Memory B cell (primary cell): ENCODE results near the gene ODAD4.

Experiments used
- ATAC-seq: fragments of 150-1000 bp; cut with Tn5 transposase; 2 replicates; pipeline ENCODE4 v1.10.0; 2021; ENCODE audit warnings: low read depth, mild to moderate bottlenecking, moderate library complexity
- DNase-seq, 2 donors: peaks; one replicate each; pipeline ENCODE4 v3.0.0; 2022; ENCODE audit warnings: low spot score in 2 of 2
- H3K27ac Mint-ChIP-seq: one replicate; pipeline ENCODE4 v1.8.0; 2022; ENCODE audit warnings: mild to moderate bottlenecking, moderate library complexity, mixed read lengths
- H3K27me3 Mint-ChIP-seq: one replicate; pipeline ENCODE4 v1.8.0; 2022; ENCODE audit warnings: mixed read lengths
- H3K36me3 Mint-ChIP-seq: one replicate; pipeline ENCODE4 v1.8.0; 2022; ENCODE audit warnings: mild to moderate bottlenecking, mixed read lengths
- H3K4me1 Mint-ChIP-seq: one replicate; pipeline ENCODE4 v1.8.0; 2022; ENCODE audit warnings: mixed read lengths
- H3K4me3 Mint-ChIP-seq: one replicate; pipeline ENCODE4 v1.8.0; 2022; ENCODE audit warnings: mild to moderate bottlenecking, moderate library complexity, mixed read lengths
- H3K9me3 Mint-ChIP-seq: one replicate; pipeline ENCODE4 v1.8.0; 2022; ENCODE audit warnings: mixed read lengths

Gene ODAD4

GRCh38 chr17:41965694-41966462, 35.5 kb downstream of the ODAD4 start:
- Mint-ChIP-seq H3K27me3 (no peaks in the 10 kb centered on the region), H3K27ac (peak overlapping the region; percentile 88), H3K4me1 (peaks cover 20% of the 10 kb centered on the region), H3K4me3 (peak overlapping the region; percentile 87), H3K9me3 (no peaks in the 10 kb centered on the region), H3K36me3 (peaks cover 2% of the 10 kb centered on the region)
- DNase-seq (peak in 1 of 2 donors; percentile 30), ATAC-seq (peak; percentile 25)

GRCh38 chr17:41966463-41967140, 36.2 kb downstream of the ODAD4 start, which contains the start of gene CNP:
Gene CNP (plus strand): TSS chr17:41966795. CDS start chr17:41966885, 90 bp downstream.
- DNase-seq (peak; percentile 87 to 88), ATAC-seq (peak; percentile 89)
- H3K27me3 Mint-ChIP-seq: no peaks in the 10 kb centered on the region
- no peaks in the 10 kb centered on the region for H3K9me3 Mint-ChIP-seq
- peak within 1 kb of the TSS; percentile 87 for H3K4me3 Mint-ChIP-seq
- peaks cover 2% of the 10 kb centered on the region for H3K36me3 Mint-ChIP-seq
- H3K4me1 Mint-ChIP-seq: peaks cover 23% of the 10 kb centered on the region
- H3K27ac Mint-ChIP-seq: peak within 1 kb of the TSS; percentile 88

- no peak for ATAC-seq
- H3K27me3 Mint-ChIP-seq: no peaks in the 10 kb centered on the region
- no peaks in the 10 kb centered on the region for H3K9me3 Mint-ChIP-seq
- peak overlapping the region; percentile 88 for H3K27ac Mint-ChIP-seq
- H3K36me3 Mint-ChIP-seq: peaks cover 2% of the 10 kb centered on the region
- H3K4me3 Mint-ChIP-seq: peak overlapping the region; percentile 87
- H3K4me1 Mint-ChIP-seq: peaks cover 25% of the 10 kb centered on the region
- no peak for DNase-seq
These were observed 36.9 kb downstream of the ODAD4 start for GRCh38 chr17:41967141-41967920.

- Mint-ChIP-seq H3K4me3 (peak overlapping the region; percentile 78), H3K4me1 (peaks cover 31% of the 10 kb centered on the region), H3K36me3 (peaks cover 5% of the 10 kb centered on the region), H3K27me3 (no peaks in the 10 kb centered on the region), H3K27ac (peak overlapping the region; percentile 88), H3K9me3 (no peaks in the 10 kb centered on the region)
- ATAC-seq: no peak
- no peak for DNase-seq
These were observed 37.6 kb downstream of the ODAD4 start for GRCh38 chr17:41967921-41968578.

GRCh38 chr17:41968676-41969075, 38.3 kb downstream of the ODAD4 start:
- no peak for ATAC-seq
- Mint-ChIP-seq H3K4me1 (peaks cover 37% of the 10 kb centered on the region), H3K27ac (no peak overlapping the region), H3K4me3 (no peak overlapping the region), H3K9me3 (no peaks in the 10 kb centered on the region), H3K36me3 (peaks cover 5% of the 10 kb centered on the region), H3K27me3 (no peaks in the 10 kb centered on the region)
- DNase-seq: no peak

GRCh38 chr17:41970901-41971331, 40.5 kb downstream of the ODAD4 start:
- H3K27ac Mint-ChIP-seq: peak overlapping the region; percentile 38

GRCh38 chr17:41971721-41972523, 41.5 kb downstream of the ODAD4 start:
- Mint-ChIP-seq H3K9me3 (no peaks in the 10 kb centered on the region), H3K4me1 (peaks cover 33% of the 10 kb centered on the region), H3K27ac (peak overlapping the region; percentile 95), H3K27me3 (no peaks in the 10 kb centered on the region), H3K36me3 (peaks cover 12% of the 10 kb centered on the region), H3K4me3 (no peak overlapping the region)
- ATAC-seq (no peak), DNase-seq (no peak)

More at GRCh38 chr17:41970901-41971331, 40.5 kb downstream of the ODAD4 start:
- H3K4me3 Mint-ChIP-seq: no peak overlapping the region
- H3K9me3 Mint-ChIP-seq: no peaks in the 10 kb centered on the region
- peaks cover 26% of the 10 kb centered on the region for H3K4me1 Mint-ChIP-seq
- no peaks in the 10 kb centered on the region for H3K27me3 Mint-ChIP-seq
- H3K36me3 Mint-ChIP-seq: peaks cover 8% of the 10 kb centered on the region
- no peak for DNase-seq
- ATAC-seq: no peak

- H3K36me3 Mint-ChIP-seq: peaks cover 15% of the 10 kb centered on the region
- peak overlapping the region; percentile 57 for H3K4me3 Mint-ChIP-seq
- peak; percentile 95 for ATAC-seq
These were observed 42.4 kb downstream of the ODAD4 start for GRCh38 chr17:41972571-41973407.

GRCh38 chr17:41973408-41973811, 43.0 kb downstream of the ODAD4 start:
- H3K36me3 Mint-ChIP-seq: peaks cover 18% of the 10 kb centered on the region
- peaks cover 38% of the 10 kb centered on the region for H3K4me1 Mint-ChIP-seq
- DNase-seq (no peak), ATAC-seq (no peak)
- H3K27ac Mint-ChIP-seq: peak overlapping the region; percentile 95
- H3K4me3 Mint-ChIP-seq: peak overlapping the region; percentile 57
- no peaks in the 10 kb centered on the region for H3K9me3 Mint-ChIP-seq
- no peaks in the 10 kb centered on the region for H3K27me3 Mint-ChIP-seq

More at GRCh38 chr17:41972571-41973407, 42.4 kb downstream of the ODAD4 start:
- H3K4me1 Mint-ChIP-seq: peaks cover 38% of the 10 kb centered on the region
- no peaks in the 10 kb centered on the region for H3K27me3 Mint-ChIP-seq
- peak; percentile 43 to 46 for DNase-seq
- peak overlapping the region; percentile 95 for H3K27ac Mint-ChIP-seq
- no peaks in the 10 kb centered on the region for H3K9me3 Mint-ChIP-seq

- DNase-seq: no peak
- ATAC-seq: no peak
- Mint-ChIP-seq H3K9me3 (no peaks in the 10 kb centered on the region), H3K27me3 (no peaks in the 10 kb centered on the region), H3K4me3 (no peak overlapping the region), H3K36me3 (peaks cover 20% of the 10 kb centered on the region), H3K27ac (peak overlapping the region; percentile 41), H3K4me1 (peaks cover 34% of the 10 kb centered on the region)
These were observed 43.6 kb downstream of the ODAD4 start for GRCh38 chr17:41974031-41974430.

GRCh38 chr17:41974658-41975057, 44.2 kb downstream of the ODAD4 start:
- no peak for ATAC-seq
- Mint-ChIP-seq H3K4me3 (no peak overlapping the region), H3K9me3 (no peaks in the 10 kb centered on the region), H3K36me3 (peaks cover 20% of the 10 kb centered on the region), H3K27me3 (no peaks in the 10 kb centered on the region), H3K4me1 (peaks cover 34% of the 10 kb centered on the region), H3K27ac (peak overlapping the region; percentile 41)
- DNase-seq: no peak
